ENCODE measurements around the gene RNU5B-1.

The RNU5B-1 gene

DNA sequence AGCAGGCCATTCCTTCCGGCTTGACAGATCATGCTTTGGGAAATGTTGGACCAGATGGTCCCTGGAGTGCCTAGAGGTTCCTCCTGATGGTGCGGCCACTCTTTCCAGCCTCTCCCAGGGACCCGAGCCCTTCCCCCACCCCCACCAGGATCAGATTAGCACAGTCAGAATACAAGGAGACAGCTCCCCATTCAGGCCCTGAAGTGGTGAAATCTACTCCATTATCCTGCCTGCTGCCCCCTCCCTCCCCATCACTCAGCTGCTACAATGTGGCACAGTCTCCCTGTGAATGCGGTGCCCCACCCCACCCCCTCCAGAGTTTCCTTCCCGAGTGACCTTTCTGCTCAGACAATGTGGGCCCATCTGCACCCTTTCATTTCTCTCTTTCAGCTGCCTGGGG, 29.4 kb downstream of the RNU5B-1 start:
- Histone ChIP-seq H3K4me1 (ENCODE audit: insufficient read depth, insufficient read length) (peaks cover 46% of the 10 kb centered on the region), H3K9me3 (ENCODE audit: insufficient read depth, low read length) (no peaks in the 10 kb centered on the region), H3K4me3 (ENCODE audit: insufficient read length, low read depth) (no peak overlapping the region), H3K36me3 (ENCODE audit: insufficient read depth, insufficient read length, low read length) (peaks cover 62% of the 10 kb centered on the region), H3K27me3 (ENCODE audit: insufficient read depth, insufficient read length) (no peaks in the 10 kb centered on the region), H3K9ac (ENCODE audit: insufficient read length, low read depth) (peak overlapping the region; percentile 39)
- DNase-seq (ENCODE audit: low read depth, low spot score): no peak
- TF ChIP-seq SUZ12 (IDR thresholded peaks at IDR 0.05; ENCODE audit: extremely low read depth, insufficient read depth, insufficient read length): no peak
- no peak for TF ChIP-seq ZNF274 (IDR thresholded peaks at IDR 0.05; ENCODE audit: low read depth, low read length)
- TF ChIP-seq YY1 (IDR thresholded peaks at IDR 0.05; ENCODE audit: insufficient read depth, insufficient read length): no peak

DNA sequence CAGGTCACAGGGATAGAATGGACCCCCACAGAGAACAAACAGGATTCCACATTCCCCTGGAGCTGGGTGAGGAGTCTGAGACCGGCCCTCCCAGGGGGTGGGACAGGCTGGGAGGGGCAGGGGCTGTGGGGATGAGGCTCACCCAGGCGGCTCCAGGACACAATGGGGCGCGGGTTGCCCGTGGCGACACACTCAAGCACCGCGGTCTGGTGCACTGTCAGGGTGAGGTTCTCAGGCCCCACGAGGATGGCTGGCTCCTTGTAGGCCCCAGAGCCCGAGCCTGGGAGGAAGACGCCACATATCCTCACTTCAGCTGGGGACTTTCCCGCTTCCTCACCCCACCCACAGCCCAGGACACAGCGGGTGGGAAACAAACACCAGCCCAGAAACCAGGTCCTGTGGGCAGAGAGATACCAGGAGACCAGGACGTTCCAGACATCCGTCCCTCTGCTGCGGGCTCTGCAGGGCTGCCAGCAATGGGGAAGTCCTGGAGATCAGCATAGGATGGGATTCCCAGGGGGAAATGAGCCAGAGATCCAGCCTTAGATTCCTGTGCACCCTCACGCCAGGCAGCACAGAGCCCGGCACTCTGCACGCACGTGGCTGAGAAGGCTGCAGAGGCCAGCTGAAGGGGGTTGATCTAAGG, 30.2 kb downstream of the RNU5B-1 start:
- peaks cover 54% of the 10 kb centered on the region for H3K36me3 ChIP-seq (ENCODE audit: insufficient read depth, insufficient read length, low read length)

DNA sequence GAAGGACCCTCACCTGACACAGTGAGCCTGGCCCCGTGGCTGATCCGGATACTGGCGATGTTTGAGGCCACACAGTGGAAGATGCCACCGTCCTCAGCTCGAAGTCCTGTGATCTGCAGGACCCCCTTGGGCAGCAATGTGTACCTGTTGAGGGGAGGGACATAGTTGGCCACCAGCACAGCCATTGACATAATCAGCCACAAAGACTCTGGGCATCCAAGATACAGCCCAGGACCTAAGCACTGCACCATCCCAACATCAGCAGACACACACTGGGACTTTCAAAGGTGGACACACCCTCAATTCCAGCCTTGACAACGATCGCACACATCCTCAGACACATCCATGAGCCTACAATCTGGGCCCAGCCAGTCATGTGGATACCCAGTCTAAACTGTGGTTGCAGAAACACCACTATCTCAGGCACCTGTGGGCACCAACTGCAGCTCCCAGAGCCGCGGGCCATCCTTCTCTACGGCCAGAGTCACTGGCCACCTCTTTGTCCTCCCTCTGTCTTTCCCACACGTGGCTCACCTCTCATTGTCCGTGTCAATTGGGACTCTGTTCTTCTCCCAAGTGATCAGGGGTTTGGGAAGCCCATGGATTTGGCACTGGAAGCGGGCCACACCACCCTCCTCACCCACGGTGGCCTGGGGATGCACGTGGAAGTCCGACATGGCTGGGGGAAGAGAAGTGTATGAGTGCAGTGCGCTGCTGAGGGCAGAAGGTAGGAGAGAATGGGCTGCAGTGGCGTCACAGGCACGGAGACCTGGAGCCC, 31.0 kb downstream of the RNU5B-1 start:
- no peaks in the 10 kb centered on the region for H3K27me3 ChIP-seq (ENCODE audit: insufficient read depth, insufficient read length)
- peaks cover 46% of the 10 kb centered on the region for H3K36me3 ChIP-seq (ENCODE audit: insufficient read depth, insufficient read length, low read length)
- no peaks in the 10 kb centered on the region for H3K9me3 ChIP-seq (ENCODE audit: insufficient read depth, low read length)
- H3K4me1 ChIP-seq (ENCODE audit: insufficient read depth, insufficient read length): peaks cover 51% of the 10 kb centered on the region
- no peak overlapping the region for H3K4me3 ChIP-seq (ENCODE audit: insufficient read length, low read depth)
- no peak overlapping the region for H3K9ac ChIP-seq (ENCODE audit: insufficient read length, low read depth)
- TF ChIP-seq SUZ12 (IDR thresholded peaks at IDR 0.05; ENCODE audit: extremely low read depth, insufficient read depth, insufficient read length): no peak
- TF ChIP-seq YY1 (IDR thresholded peaks at IDR 0.05; ENCODE audit: insufficient read depth, insufficient read length): no peak
- no peak for TF ChIP-seq ZNF274 (IDR thresholded peaks at IDR 0.05; ENCODE audit: low read depth, low read length)
- DNase-seq (ENCODE audit: low read depth, low spot score): no peak

More for the DNA sequence above, 30.2 kb downstream of the RNU5B-1 start:
- TF ChIP-seq YY1 (IDR thresholded peaks at IDR 0.05; ENCODE audit: insufficient read depth, insufficient read length) (no peak), SUZ12 (IDR thresholded peaks at IDR 0.05; ENCODE audit: extremely low read depth, insufficient read depth, insufficient read length) (no peak), ZNF274 (IDR thresholded peaks at IDR 0.05; ENCODE audit: low read depth, low read length) (no peak)
- H3K9me3 ChIP-seq (ENCODE audit: insufficient read depth, low read length): no peaks in the 10 kb centered on the region
- peaks cover 50% of the 10 kb centered on the region for H3K4me1 ChIP-seq (ENCODE audit: insufficient read depth, insufficient read length)
- no peaks in the 10 kb centered on the region for H3K27me3 ChIP-seq (ENCODE audit: insufficient read depth, insufficient read length)
- H3K4me3 ChIP-seq (ENCODE audit: insufficient read length, low read depth): no peak overlapping the region
- peak overlapping the region; percentile 50 for H3K9ac ChIP-seq (ENCODE audit: insufficient read length, low read depth)
- no peak for DNase-seq (ENCODE audit: low read depth, low spot score)

DNA sequence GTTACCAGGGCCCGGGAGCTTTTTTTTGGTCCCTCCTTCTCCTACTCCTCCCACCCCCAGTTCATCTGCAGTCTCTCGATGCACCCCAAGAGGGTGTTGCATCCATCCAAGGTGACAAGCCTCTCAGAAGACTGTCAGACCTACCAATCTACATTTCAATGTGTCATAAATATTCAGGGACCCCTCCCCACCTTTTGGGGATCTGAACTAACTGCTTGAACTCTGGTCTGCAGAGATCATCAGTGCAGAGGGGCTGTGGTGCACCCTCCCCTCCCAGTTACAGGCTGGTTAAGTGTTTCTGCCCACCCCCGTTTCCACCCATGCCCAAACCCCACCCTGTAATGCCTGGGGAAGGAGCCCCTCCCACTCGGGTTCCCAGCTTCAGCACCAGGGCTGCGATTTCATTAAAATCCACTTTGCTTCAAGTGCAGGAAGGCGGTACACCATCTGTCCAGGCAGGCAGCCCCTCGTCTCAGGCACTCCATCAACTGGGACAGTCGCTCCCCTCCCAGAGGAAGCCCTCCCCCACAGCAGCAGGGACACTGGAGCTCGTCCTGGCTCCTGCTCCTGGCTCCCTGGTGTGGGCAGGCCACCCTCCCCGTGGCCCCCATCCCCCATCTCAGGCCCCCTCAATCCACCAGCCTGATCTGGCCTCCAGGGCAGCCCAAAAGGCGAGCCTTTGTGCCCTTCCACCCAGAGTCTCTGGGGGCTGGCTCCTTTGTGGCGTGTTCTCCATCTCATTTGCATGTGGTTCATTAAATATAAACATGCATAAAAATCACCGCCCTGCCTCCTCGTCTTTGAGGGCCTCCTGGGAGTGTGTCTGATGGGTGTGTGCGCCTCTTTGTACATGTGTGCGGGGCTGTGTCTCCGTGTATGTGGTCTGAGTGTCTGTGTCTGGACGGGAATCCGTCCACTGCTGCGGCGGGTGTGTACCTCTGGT, 32.3 kb downstream of the RNU5B-1 start:
- H3K4me1 ChIP-seq (ENCODE audit: insufficient read depth, insufficient read length): peaks cover 51% of the 10 kb centered on the region
- TF ChIP-seq SUZ12 (IDR thresholded peaks at IDR 0.05; ENCODE audit: extremely low read depth, insufficient read depth, insufficient read length): no peak
- no peaks in the 10 kb centered on the region for H3K9me3 ChIP-seq (ENCODE audit: insufficient read depth, low read length)
- H3K36me3 ChIP-seq (ENCODE audit: insufficient read depth, insufficient read length, low read length): peaks cover 33% of the 10 kb centered on the region
- no peaks in the 10 kb centered on the region for H3K27me3 ChIP-seq (ENCODE audit: insufficient read depth, insufficient read length)
- DNase-seq (ENCODE audit: low read depth, low spot score): no peak
- H3K4me3 ChIP-seq (ENCODE audit: insufficient read length, low read depth): no peak overlapping the region
- peak overlapping the region; percentile 5 for H3K9ac ChIP-seq (ENCODE audit: insufficient read length, low read depth)

DNA sequence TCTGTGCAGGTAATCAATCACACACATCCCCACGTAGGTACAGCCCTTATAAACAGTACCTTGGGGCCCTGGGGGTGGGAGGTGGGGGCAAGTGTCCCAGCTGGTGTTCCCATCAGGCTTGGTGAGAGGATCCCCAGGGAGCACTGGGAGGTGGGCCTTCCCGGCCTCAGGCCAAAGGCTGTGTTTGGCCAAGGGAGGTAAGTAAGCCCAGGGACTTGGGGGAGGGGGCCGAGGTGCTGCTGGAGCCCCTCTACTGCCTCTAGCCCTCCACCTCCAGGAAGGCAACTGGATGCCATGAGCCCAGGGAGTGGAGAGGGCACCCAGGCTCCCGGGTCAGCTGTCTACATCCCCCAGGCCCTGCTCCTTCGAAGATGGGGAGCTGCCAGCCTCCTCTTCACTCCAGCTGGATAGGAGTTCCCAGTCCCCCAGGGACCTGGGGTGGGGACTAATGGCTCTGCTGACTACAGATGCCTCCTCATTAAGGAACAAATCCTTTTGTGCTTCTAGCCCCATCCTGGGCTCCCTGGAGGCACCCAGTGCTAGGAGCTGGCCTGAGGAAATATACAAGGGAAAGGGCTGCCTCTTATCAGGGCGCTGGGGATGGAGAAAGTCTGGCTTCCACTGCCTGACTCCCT, 33.1 kb downstream of the RNU5B-1 start:
- no peak for DNase-seq (ENCODE audit: low read depth, low spot score)
- no peak for TF ChIP-seq YY1 (IDR thresholded peaks at IDR 0.05; ENCODE audit: insufficient read depth, insufficient read length)
- no peak for TF ChIP-seq ZNF274 (IDR thresholded peaks at IDR 0.05; ENCODE audit: low read depth, low read length)
- no peak for TF ChIP-seq SUZ12 (IDR thresholded peaks at IDR 0.05; ENCODE audit: extremely low read depth, insufficient read depth, insufficient read length)
- Histone ChIP-seq H3K4me3 (ENCODE audit: insufficient read length, low read depth) (no peak overlapping the region), H3K9me3 (ENCODE audit: insufficient read depth, low read length) (no peaks in the 10 kb centered on the region), H3K9ac (ENCODE audit: insufficient read length, low read depth) (peak overlapping the region; percentile 5), H3K36me3 (ENCODE audit: insufficient read depth, insufficient read length, low read length) (peaks cover 26% of the 10 kb centered on the region), H3K4me1 (ENCODE audit: insufficient read depth, insufficient read length) (peaks cover 51% of the 10 kb centered on the region), H3K27me3 (ENCODE audit: insufficient read depth, insufficient read length) (no peaks in the 10 kb centered on the region)

DNA sequence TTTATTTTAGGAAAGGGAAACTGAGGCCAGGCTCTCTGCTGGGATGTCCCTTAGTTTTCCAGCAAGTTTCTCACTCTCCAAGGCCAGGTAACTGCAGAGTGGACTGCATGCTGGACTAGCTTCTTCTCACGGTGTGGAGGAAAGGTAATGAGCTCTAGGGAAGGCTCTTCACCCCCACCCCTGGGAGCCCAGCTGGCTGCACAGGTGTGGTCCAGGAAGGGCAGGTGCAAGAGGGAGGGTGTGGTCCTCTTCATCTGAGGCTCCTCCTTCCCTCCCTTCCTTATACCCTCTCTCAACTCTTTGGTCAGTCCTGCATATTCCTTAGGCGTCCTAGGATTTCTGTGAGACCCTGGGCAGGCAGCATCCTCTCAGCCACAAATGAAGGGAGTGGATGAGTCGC, 33.9 kb downstream of the RNU5B-1 start:
- no peak for TF ChIP-seq ZNF274 (IDR thresholded peaks at IDR 0.05; ENCODE audit: low read depth, low read length)
- no peak for TF ChIP-seq SUZ12 (IDR thresholded peaks at IDR 0.05; ENCODE audit: extremely low read depth, insufficient read depth, insufficient read length)
- Histone ChIP-seq H3K27me3 (ENCODE audit: insufficient read depth, insufficient read length) (no peaks in the 10 kb centered on the region), H3K4me1 (ENCODE audit: insufficient read depth, insufficient read length) (peaks cover 44% of the 10 kb centered on the region), H3K9ac (ENCODE audit: insufficient read length, low read depth) (no peak overlapping the region), H3K9me3 (ENCODE audit: insufficient read depth, low read length) (no peaks in the 10 kb centered on the region), H3K4me3 (ENCODE audit: insufficient read length, low read depth) (no peak overlapping the region), H3K36me3 (ENCODE audit: insufficient read depth, insufficient read length, low read length) (peaks cover 18% of the 10 kb centered on the region)
- no peak for DNase-seq (ENCODE audit: low read depth, low spot score)
